ENCODE results near the gene NPAS3.

DNA sequence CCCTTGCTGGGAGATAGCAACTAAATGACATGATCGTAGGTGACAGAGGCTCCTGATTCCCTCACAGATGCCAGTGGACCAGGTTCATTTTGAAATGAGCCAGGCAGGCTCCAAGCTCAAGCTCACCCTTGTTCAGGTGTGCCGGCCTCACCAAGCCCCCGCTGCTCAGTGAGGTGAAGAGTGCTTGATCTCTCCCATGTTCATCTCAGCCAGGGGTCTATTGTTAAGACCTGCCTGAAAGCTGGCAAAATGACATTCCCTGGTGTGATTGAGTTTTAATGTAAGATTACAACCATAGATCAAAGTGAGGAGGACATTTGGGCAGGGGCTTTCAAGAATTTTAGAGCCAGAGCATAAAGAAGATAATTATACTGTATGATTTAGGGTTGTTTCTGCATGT, 514.3 kb downstream of the NPAS3 start:
- TF ChIP-seq, protein P1, sequence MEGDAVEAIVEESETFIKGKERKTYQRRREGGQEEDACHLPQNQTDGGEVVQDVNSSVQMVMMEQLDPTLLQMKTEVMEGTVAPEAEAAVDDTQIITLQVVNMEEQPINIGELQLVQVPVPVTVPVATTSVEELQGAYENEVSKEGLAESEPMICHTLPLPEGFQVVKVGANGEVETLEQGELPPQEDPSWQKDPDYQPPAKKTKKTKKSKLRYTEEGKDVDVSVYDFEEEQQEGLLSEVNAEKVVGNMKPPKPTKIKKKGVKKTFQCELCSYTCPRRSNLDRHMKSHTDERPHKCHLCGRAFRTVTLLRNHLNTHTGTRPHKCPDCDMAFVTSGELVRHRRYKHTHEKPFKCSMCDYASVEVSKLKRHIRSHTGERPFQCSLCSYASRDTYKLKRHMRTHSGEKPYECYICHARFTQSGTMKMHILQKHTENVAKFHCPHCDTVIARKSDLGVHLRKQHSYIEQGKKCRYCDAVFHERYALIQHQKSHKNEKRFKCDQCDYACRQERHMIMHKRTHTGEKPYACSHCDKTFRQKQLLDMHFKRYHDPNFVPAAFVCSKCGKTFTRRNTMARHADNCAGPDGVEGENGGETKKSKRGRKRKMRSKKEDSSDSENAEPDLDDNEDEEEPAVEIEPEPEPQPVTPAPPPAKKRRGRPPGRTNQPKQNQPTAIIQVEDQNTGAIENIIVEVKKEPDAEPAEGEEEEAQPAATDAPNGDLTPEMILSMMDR (IDR thresholded peaks at IDR 0.05; ENCODE audit: low read depth, low read length), result no peak
- no peak for TF ChIP-seq EZH2phosphoT487 (IDR thresholded peaks at IDR 0.05; ENCODE audit: low read depth)

Measured in OCI-LY3 (cell line).